Activated CD8-positive, alpha-beta memory T cell treated with anti-CD3 and anti-CD28 coated beads for 36 hours (primary cell): ENCODE measurements around the gene PKHD1. TPM values are rescaled to one million over a fixed set of nuclear protein-coding genes. Genes with fewer than 3 reads are reported as not detected.

Experiments
- CTCF ChIA-PET: fragments of 350-600 bp; sonication (Branson Sonifier 250); formaldehyde crosslinking; loops from one replicate; lab custom pipeline; 2021; ENCODE audit warnings: antibody characterized with exemption; lab: Charles Lee
- POLR2A ChIA-PET: fragments of 350-600 bp; sonication (Branson Sonifier 250); formaldehyde crosslinking; loops from one replicate; lab custom pipeline; 2021; ENCODE audit warnings: antibody characterized with exemption; lab: Charles Lee
- total RNA-seq, 2 experiments: library from RNA; stranded (reverse); gene quantifications; one replicate each; pipeline ENCODE4 v1.2.3, GENCODE V29; 2021

PKHD1 gene
- total RNA-seq, 2 experiments from 2014 or later, result not detected

DNA sequence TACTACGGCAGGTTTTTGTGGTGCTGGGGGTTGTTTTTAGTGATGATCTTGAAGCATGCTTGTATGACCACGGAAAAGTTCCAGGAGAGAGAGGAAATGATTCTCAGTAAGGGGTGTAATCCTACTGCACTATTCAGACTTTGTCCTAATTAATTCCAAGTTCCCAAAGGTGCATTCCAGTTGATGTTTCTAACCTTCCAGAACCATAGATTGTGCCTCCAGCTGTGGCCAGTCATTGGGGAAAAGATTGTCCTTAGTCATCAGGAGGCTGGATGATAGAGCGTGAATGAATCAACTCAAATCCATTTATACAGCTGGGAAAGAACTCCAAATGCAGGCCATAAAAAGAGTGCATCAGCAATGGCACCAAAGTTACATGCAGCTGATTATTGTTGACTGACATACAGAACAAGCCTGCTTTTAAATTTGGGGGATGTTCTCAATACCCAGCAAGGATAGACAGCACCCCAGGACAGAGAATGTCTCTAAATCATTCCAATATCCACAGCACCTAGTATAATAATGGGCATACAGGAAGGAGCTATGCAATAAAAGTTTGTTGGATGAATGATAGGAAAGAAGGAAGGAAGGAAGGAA is 27.8 kb upstream of the PKHD1 start:
- POLR2A ChIA-PET, result no interaction called here
- CTCF ChIA-PET, result interaction anchor here (0.7 kb wide), 1 partner anchor 98 kb away, joined by 3 read pairs; no protein-coding TSS in a partner anchor

DNA sequence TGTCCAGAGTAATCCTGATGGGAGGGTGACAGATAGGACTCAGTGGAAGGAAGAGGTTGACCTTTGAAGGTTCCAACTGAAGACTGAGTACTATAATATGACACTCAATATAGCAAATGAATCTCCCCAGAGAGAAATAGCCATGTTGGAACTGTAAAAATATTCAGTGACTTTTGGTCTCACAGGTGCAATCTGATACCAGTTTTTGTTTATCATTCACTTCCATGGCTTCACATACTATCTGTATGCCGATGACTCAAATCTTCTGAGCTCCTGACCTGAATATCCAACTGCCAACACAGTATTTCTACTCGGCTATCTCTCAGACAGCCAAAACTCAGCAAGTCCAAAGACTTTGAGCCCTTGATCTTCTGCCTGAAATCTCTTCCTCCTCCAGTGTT is 21.8 kb upstream of the PKHD1 start:
- ChIA-PET POLR2A (no interaction called here), CTCF (no interaction called here)

DNA sequence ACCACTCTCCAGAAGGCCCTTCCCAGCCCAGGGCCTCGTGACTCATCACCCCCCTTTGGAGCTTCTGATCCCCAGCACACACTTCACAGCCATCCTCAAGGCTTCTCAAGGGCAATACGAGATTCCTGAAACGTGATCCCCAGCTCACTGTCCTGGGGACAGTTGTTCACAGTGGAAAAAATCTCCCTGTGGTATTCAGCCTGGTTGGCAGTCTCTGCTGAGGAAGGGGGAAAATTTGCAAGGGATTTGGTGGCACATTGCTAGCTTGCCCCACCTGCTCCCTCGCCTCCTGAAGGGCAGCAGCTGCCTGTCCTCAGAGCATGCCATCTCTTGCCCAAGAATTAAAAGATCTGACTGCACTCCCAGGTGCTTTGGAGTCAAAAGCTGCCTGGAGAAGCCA is 20.7 kb upstream of the PKHD1 start:
- ChIA-PET POLR2A (no interaction called here), CTCF (no interaction called here)

DNA sequence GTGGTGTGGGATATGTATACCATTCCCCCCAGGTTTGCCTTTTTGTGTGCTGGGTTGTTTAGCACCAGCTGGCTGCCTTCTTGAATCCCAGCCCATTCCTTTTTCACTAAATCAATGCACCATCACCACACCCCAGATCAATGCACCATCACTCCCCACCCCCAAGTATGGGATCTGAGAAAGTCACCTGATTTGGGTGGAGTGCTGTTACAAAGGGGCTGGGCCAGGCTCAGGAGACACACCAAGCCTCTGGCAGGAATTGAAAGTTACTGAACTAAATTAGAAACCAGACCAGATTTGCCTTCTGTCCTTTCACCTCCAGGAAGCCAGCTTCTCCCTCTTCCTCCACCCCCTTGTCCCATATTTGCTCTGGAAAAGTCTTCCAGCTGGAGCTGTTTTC is 19.6 kb upstream of the PKHD1 start:
- POLR2A ChIA-PET, result no interaction called here
- CTCF ChIA-PET, result no interaction called here

DNA sequence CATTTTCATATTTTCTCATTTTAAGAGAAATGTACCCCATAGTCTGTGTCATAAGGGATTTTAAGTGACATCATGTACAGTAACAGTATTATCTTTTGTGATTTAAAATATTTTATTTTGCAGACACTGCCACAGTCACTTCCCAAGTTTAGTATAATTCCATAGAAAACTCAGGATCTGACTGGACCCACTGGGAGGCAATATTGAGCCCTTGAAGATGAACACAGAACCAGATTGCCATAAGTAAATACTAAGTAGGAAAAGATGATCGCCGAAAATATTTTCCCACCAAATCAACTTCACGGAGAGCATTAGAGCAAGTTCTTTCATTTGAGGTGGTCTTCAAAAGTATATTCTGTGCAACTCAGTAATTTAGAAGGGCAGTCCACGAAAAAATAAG is 17.6 kb upstream of the PKHD1 start:
- ChIA-PET POLR2A (no interaction called here), CTCF (no interaction called here)

DNA sequence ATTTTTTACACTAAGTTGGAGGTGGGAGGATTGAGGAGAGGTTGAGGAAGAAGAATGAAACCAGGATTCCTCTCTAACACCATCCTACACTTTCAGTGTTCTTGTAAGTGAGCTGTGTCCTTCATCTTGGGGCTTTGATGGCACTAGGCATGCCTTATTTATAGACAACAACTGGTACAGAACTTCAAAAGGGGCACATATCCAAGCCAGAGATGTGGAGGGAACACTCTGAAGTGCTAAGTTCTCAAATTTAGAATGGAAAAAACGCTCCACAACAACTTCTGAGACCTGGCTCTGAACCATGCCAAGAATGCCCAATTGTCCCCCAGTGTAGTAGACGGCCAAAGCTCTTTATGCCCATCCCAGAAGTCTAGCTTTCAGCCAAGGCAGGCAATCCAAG is 16.2 kb upstream of the PKHD1 start:
- ChIA-PET POLR2A (no interaction called here), CTCF (no interaction called here)

DNA sequence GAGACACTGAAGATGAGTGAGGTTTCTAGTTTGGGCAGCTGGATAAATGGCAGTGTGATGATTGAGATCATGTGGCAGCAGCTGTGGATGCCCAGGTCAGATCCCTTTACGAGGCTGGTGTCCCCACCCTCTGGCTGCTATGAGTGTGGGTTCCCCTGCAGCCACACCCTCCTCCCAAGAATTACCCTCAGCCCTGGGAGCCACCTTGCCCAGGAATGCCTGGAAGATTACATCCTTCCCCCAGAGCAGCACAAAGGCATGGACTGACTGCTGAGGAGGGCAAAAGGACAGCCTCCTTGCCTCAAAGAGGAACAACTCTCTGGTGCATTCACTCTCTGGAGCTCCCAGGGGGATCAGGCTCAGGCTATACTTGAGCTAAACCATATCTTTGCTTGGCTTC is 15.0 kb upstream of the PKHD1 start:
- CTCF ChIA-PET, result no interaction called here
- POLR2A ChIA-PET, result no interaction called here

DNA sequence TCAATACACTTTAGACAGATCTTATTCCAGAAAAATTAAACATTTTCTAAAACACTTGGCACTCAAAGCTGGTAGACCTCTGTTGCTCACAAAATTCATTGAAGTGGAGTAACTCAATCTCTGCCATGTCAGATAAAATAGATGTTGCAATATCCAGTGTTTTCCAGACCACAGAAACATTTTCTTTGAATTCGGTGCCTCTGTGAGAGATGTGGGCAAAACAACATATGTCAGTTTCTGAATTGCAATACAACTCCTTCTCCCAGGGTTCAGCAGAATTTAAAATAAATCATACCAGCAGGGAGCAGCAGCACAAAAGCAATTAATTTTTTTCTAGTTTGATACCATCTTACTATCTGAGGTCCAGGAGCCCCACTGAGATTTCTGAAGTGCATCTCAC is 11.3 kb upstream of the PKHD1 start:
- ChIA-PET CTCF (no interaction called here), POLR2A (no interaction called here)

DNA sequence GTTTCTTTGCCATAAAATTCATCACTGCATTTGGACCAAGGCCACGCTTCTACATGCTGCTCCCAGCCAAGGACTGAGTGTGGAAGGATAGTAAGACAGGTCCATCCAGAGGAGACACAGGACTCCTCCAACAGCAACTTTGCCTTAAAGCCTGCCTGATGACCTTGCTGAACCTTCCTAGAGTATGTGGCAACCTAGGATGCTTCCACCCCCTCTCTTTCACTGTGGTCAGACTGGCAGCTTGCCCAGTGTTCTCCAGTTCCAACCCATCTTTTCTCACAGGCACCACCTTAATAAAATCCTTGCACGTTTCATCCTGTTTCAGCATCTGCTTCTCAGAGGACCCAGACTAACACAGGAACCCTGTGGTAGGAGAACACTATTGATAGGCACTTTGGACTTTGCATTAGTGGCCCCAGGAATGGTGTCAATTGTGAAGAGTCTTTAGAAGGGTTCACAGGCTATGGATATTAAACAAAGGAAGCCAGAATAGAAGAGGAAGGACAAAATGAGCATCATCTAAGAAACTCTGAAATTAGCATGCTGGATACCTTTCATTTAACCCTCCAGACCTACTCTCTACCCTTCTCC is 2.4 kb upstream of the PKHD1 start:
- CTCF ChIA-PET, result no interaction called here
- POLR2A ChIA-PET, result no interaction called here

DNA sequence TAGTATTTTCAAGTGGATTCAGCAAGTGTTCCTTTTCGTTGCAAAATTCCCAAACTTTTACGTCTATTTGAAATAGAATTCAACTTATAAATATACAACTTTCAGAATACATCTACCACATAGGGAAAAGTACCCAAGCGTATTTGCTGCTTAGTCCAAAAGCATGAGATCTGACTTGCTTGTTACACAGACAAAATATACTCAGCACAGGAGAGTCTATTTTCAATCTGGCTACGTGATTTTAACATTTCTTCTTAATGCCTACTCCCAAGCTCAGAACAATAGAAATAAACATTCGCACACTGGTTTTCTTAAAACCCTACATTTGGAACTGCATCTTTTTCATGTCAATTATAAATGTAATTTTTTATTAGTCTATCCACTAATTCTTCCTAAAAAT is 672 bp downstream of the PKHD1 start:
- ChIA-PET POLR2A (no interaction called here), CTCF (no interaction called here)

DNA sequence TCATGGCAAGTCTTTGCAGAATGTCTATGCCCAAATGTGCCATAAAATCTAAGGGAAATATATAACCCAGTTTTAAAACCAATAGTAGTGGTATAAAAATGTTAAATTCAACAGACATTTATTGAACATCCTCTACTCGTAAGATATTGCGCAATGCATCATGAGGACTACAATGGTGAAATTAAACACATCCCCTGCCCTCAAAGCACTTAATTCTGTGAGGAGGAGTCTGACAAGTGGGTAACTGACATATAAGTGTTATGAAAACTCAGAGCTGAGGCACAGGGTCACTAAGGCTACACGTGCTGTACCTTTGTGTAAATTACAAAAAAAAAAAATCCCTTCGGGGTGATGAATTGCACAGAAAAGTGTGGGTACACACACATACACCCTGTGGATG is 6.2 kb downstream of the PKHD1 start:
- ChIA-PET POLR2A (no interaction called here), CTCF (no interaction called here)

DNA sequence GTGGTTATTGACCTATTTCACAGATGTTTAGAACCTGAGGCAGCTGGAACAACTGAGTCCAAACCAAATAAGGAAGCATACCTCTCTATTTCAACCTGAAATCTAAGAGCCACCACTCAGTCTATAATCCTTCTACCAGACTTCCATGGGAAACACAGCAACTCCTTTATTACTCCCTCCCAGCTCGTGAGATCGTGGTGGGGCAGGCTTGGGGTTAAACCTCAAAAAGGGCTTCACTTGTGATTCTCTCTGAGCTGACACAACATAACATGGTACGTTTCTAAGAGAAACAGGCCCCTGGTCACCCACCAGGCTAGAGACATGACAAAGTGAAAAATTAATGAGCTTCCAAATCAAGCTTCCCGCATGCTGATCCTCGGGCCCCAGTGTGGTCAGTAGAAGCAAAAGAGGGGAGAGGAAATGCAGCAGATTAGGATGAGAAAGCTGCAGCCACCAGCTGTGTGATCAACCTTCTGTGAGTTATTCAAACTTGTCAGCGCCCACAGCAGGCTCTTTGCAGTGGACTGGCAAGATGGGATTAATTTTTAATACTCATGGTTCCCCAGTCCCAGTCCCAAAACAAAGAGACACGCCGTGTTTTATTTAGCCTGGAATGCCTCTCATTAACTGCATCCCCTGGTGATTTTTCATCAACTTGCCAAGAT is 9.3 kb downstream of the PKHD1 start:
- ChIA-PET POLR2A (no interaction called here), CTCF (no interaction called here)

DNA sequence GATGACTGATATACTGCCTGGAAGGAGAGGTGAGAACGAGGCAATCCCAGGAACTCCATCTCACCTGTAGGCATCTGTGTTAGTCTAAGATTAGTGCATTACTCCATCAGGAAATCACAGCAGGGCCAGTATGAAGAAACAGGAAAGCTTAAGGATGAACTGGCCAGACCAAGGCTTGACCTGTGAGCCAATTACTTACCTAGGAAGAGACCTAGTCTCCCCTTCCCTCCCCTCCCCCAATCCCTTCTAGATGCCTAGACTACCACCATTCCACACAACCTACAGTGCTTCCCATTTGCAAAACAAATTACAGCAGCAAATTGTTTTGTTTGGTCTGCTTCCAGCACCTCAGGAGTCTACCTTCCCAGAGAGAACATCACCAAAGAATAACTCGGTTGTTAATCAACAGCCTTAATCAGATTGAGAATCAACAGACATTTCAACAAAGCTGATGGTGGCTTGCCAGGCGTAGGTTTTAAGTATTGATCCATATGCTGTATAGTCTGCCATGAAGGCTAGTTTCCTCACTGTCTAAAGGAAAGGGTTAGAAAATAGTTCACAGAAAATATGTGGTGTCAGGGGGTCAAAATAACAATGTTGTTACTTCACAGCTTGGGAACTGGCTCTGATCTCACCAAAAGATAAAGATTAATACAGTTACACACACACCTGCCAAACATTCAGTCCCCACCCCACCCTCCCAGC is 10.1 kb downstream of the PKHD1 start:
- POLR2A ChIA-PET, result no interaction called here
- CTCF ChIA-PET, result no interaction called here

DNA sequence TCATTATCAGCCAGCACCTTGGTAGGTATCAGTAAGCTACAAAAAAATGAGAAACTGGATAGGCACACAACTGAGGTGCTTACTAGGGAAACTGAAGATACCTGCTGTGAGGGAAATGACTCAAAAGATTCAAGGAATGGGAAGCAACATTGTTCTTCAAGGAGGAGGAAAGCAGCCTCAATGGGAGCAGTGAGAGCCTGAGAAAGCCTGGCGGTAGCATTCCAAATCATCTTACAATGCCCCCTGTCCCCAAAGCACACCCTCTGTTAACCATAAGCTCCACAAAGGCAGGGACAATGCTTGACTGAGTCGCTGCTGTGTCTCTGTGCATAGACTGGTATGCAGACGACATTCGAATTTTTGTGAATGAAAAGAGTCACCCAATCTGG is 10.6 kb downstream of the PKHD1 start:
- CTCF ChIA-PET, result no interaction called here
- POLR2A ChIA-PET, result no interaction called here

DNA sequence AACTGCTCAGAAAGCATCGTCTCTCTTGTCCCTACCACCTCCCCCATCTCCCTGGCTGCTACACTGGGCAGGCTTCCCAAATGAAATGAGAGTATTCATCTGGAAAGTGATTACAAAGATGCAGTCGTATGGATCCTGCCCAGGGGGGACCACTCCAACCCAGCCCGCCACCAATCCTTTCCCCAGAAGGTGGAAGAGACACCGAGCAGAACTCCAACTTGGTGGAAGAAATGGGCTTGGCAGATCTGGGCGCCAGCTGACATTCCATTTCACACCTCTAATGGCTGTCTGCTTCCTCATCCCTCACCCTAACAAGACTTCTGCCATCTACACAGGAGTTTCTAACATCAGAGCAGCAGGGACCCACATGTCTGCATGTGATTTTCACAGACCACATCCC is 12.7 kb downstream of the PKHD1 start:
- ChIA-PET POLR2A (no interaction called here), CTCF (no interaction called here)

DNA sequence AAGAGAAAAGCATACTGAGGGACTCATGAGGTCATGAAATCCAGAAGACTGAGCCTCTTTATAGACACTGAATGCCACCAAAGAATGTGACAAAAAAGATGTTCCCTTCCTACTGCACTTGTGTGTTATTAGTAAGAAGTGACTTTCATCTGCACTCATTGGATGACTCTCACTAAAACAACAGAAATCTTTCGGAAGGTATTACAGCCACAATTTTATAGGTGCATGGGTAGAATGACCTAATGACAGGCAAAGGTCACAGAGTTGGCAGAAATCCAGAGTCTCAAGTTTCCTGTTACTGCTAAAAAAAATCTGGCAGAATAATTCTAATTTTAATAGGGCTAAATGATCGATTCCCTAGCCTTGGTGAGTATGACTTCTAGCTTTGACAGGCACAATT is 13.3 kb downstream of the PKHD1 start:
- ChIA-PET POLR2A (no interaction called here), CTCF (no interaction called here)

DNA sequence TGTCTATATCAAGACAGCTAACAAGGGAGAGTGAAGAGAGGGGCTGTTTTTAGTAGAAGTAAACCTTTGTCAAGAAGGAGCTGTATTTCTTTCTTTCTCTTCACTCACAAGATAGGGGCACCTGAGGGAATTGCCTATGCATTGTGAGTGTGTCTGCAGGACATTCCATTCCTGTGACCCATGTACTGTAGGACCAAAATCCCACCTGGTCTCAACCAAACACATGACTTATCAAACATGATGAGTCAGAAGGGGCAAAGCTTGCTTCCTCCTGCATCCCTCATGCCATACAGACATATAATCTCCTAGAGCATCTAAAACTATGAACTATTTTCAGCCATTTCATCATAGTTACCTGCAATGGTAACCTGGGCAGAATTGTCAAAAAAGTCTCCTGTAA is 21.8 kb downstream of the PKHD1 start:
- CTCF ChIA-PET, result no interaction called here
- POLR2A ChIA-PET, result no interaction called here

DNA sequence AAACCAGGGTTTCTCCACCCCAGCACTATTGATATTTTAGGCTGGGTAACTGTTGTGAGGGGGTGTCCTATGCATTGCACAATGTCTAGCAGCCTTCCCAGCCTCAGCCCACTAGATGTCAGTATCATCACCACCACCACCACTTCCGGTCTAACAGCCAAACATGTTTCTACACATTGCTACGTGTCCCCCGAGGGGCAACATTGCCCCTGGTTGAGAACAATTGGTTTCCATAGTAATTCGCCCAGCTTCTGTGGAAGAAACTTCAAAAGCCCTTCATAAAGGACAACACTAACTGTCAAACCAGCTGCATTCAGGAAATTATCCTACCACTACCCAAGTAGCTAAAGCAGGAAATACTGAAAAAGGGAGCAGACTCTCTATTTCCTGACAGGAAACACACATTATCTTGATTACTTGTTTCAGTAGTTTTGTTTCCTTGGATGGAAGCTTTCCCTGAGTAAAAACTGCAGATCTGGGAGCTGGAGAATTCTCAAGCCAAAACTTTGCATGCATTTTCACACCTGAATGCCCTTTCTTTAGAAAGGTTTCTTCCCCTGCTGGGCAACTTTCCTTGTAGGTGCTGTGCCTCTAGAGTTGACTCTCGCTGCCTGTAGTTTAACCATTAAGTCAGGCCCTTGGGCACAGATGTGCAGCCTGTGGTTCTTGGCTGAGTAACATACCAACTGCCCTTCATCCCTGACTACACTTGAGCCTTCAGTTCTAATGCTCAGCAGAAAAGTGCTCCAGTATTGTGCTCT is 23.6 kb downstream of the PKHD1 start:
- ChIA-PET POLR2A (no interaction called here), CTCF (interaction anchor here (0.9 kb wide), 1 partner anchor 198 kb away, joined by 3 read pairs; no protein-coding TSS in a partner anchor)

DNA sequence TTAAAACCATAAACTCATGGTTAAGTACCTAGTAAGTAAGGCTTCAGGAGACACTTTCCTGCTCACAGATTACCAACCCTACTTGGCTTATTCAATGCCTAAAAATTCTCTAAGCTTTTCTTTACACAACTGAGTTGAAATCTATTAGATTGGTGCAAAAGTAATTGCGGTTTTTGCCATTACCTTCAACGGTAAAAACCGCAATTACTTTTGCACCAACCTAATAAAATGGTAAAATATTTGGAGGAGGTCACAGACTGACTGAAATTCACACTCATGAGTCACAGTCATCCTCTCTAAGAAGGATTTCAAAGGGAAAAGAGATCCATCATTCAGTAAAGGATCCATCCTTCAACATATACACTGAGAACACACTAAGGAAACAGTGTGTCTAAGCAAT is 25.9 kb downstream of the PKHD1 start:
- POLR2A ChIA-PET, result no interaction called here
- CTCF ChIA-PET, result interaction anchor here (1.3 kb wide), 1 partner anchor 12 kb away, joined by 3 read pairs; no protein-coding TSS in a partner anchor

DNA sequence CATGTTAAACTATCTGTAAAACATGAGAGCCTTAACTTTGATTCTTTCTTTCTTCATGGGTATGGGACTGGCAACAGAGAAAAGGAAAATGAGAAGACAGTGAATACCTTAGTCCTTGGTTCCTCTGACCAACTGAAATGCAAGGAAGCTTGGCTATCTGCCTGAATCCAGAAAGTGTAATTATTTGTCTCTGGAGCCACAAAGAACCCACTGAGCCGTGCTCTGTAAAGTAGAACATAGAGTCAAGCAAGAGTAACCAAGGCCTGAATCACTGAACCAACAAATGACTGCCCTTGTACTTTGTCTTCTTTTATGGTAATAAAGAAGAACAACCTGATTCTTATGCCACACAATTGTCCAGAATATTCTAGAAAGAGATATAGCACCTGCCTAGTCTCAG is 27.6 kb downstream of the PKHD1 start:
- CTCF ChIA-PET, result no interaction called here
- POLR2A ChIA-PET, result no interaction called here
